Ovary (tissue), 9 donors: Measurements from ENCODE around the gene PLXNB1. TPM values are rescaled to one million over a fixed set of nuclear protein-coding genes. Genes with fewer than 3 reads are reported as not detected.
A peak's percentile ranks its signal among the peaks of the same experiment; 100 is the strongest.

Source experiments
- DNase-seq, 5 donors: peaks; one replicate each; pipeline ENCODE4 v3.0.0-alpha.2; 2019 to 2020
- H3K27ac ChIP-seq, 2 donors: fragments of 200-600 bp; one replicate each; pipeline versions ENCODE4 v1.5.1 to v1.8.0; 2019 to 2022
- H3K27me3 ChIP-seq: fragments of 200-600 bp; one replicate; pipeline ENCODE4 v1.8.0; 2022
- H3K36me3 ChIP-seq: fragments of 200-600 bp; sonication (generic); one replicate; pipeline ENCODE4 v1.5.1; 2019
- H3K4me1 ChIP-seq: one replicate; pipeline ENCODE4 v1.8.1; 2013; ENCODE audit warnings: mild to moderate bottlenecking, moderate library complexity; ENCODE audit not compliant: insufficient read depth
- H3K4me3 ChIP-seq: fragments of 200-600 bp; sonication (generic); one replicate; pipeline ENCODE4 v1.5.1; 2017
- H3K9me3 ChIP-seq, 2 donors: fragments of 200-600 bp in 1 of 2; sonication (generic) in 1 of 2; one replicate each; pipeline versions ENCODE4 v1.5.1 to v1.8.1; 2013 to 2019; ENCODE audit warnings: mild to moderate bottlenecking in 1 of 2, moderate library complexity in 1 of 2
- EP300 ChIP-seq: sonication (generic); formaldehyde crosslinking; IDR thresholded peaks from one replicate; pipeline ENCODE4 v1.6.1; 2017; ENCODE audit warnings: antibody characterized with exemption
- POLR2A ChIP-seq: fragments of 450-650 bp; IDR thresholded peaks from one replicate; pipeline ENCODE4 v1.6.1; 2017; ENCODE audit warnings: antibody characterized with exemption, mild to moderate bottlenecking, moderate library complexity
- WGBS, 3 donors: extraction: QIAGEN DNeasy Blood & Tissue Kit in 1 of 3; methylation state at CpG; one replicate each; pipeline versions ENCODE4 v1.1.5 to v1.1.7; 2013 to 2017; 5-methylcytosine and 5-hydroxymethylcytosine counted together
- intact Hi-C, 4 donors: fragments of 100-400 bp; cut with DNase I; formaldehyde crosslinking; loops; one replicate each; pipeline versions ENCODE4 v1.11.0 to v1.15.1; 2022 to 2023
- polyA plus RNA-seq, 2 donors: library from polyadenylated mRNA; stranded (reverse); fragments of 200-250 nt in 1 of 2; fragments of 350-450 nt in 1 of 2; fragmentation: Illumina TruSeq in 1 of 2; extraction: RNeasy Lipid Tissue Mini Kit (QIAGEN cat#74804) in 1 of 2; gene quantifications; one replicate each; pipeline ENCODE4 v1.2.3, GENCODE V29; 2013 to 2014
- total RNA-seq, 7 donors: library from RNA; depleted of rRNA in 2 of 7; stranded (reverse); fragments of >200 nt in 2 of 7; fragmentation: NEBNext Ultra II Directional in 3 of 7; extraction: Animal tissue kit (Norgen Biotek cat#: 25700) in 3 of 7; gene quantifications; one replicate each; pipeline versions ENCODE4 v1.1.0 to v1.2.4, GENCODE V29; 2016 to 2023
- TF ChIP-seq, protein P1 (sequence below), 3 donors: fragments of 450-650 bp in 2 of 3; fragments of 200-600 bp in 1 of 3; IDR thresholded peaks; one replicate each; pipeline versions ENCODE4 v1.5.1 to v1.8.0; 2016 to 2022; ENCODE audit warnings: antibody characterized with exemption in 3 of 3, mild to moderate bottlenecking in 1 of 3
- donor health status: DM: no; HTN: no; CAD: no; lungs with moderate emphysema.
- donor health status: DM: no; HTN: no; CAD: no.
- donor health status: Bipolar disorder and iron deficiency.
- donor health status: DM: yes; HTN: yes; CAD: no.
- donor health status: DM: no; HTN: no; CAD: no.
- donor health status: DM: yes; HTN: yes; CAD: no.

The PLXNB1 gene
- total and polyA plus RNA-seq, 9 donors: 11.2 to 166 (median 83.7) TPM

DNA sequence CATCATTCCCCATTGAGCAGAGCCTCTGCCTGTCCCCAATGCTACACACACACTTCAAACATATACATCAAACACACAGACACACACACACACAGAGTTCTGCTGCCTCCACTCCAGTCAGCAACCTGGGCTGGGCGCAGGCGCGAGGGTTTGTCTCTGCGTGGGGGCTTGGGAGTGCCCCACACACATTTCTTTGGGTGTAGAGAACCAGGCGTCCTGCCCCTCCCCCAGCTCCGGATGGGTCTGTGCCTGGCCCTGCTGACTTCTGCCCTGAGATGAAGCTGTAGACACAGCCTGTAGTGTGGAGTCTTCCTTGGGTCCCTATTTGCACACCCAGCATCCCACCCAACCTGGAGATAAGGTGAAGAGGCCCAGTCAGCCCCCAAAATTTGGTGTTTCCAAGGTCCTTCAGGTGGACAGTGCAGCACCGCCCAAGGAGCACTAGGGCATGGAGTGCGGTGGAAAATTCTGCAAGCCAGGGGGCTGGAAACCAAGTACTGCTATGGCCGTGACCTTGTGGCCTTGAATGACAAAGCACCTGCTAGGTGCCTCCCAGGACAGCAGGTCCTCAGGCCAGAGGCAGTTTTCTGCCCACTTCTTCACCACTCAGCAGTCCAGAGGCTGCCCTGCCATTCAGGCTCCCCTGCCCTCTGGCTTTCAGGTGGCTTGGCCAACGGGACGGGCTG is 31.0 kb downstream of the PLXNB1 start:
- no peaks in the 10 kb centered on the region for H3K9me3 ChIP-seq
- H3K4me1 ChIP-seq: peaks cover 2% of the 10 kb centered on the region
- TF ChIP-seq, protein P1, sequence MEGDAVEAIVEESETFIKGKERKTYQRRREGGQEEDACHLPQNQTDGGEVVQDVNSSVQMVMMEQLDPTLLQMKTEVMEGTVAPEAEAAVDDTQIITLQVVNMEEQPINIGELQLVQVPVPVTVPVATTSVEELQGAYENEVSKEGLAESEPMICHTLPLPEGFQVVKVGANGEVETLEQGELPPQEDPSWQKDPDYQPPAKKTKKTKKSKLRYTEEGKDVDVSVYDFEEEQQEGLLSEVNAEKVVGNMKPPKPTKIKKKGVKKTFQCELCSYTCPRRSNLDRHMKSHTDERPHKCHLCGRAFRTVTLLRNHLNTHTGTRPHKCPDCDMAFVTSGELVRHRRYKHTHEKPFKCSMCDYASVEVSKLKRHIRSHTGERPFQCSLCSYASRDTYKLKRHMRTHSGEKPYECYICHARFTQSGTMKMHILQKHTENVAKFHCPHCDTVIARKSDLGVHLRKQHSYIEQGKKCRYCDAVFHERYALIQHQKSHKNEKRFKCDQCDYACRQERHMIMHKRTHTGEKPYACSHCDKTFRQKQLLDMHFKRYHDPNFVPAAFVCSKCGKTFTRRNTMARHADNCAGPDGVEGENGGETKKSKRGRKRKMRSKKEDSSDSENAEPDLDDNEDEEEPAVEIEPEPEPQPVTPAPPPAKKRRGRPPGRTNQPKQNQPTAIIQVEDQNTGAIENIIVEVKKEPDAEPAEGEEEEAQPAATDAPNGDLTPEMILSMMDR (IDR thresholded peaks at IDR 0.05): no peak
- no peak for TF ChIP-seq POLR2A
- TF ChIP-seq EP300: no peak
- no peaks in the 10 kb centered on the region for H3K36me3 ChIP-seq
- intact Hi-C loops: loop anchor here in 1 of 4 donors (10.0 kb wide), 1 partner anchor 156 kb away; the partner anchor contains the start of gene PFKFB4
- H3K4me3 ChIP-seq: no peak overlapping the region
- no peaks in the 10 kb centered on the region for H3K27me3 ChIP-seq
- H3K27ac ChIP-seq: no peak overlapping the region
- DNase-seq: peak in 3 of 5 donors; percentile 9 to 43 (median 24)
- WGBS, 3 donors: 25 to 42% (median 27%) methylated on average over 11 of the region's 11 CpGs

DNA sequence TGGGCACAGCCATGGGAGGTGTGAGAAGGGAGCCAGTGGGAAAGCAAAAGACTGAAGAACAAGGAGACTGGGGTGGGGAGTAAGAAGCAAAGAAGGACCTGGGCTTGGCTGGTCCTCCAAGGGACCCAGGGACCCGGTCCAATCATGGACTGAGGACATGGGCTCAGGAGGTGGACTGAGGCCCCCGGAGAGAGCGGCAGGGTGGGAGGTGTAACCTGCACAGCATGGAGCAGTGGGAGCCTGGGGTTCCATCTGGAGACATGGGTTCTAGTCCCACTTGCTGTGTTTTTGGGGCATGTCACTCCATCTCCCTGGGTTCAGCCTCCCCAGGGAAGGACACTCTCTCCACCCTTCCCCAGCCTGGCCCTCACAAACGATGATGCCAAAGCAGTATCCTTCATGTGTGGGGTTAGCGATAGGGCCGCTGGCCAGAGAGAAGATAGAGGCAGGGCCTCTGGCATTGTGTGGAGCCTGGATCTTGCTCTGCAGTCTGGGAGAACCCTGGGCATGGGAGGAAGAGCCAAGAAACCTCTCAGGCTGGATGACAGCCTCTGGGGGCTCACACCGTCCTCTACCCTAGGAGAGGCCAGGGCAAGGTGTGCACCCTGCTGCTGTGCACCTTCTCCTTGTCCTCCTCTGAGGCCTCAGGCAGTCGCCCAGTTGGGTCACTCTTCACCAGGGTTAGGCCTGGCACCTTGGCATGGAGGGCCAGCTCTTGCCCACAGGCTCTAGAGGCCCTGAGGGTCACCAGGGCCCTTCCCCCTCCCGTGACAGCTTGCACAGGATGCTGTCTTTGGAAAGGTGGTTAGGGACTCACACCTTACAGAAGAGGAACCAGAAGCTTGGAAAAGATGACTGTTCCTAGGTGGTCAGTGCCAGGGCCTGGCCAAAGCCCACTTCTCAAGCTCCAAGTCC is 31.9 kb downstream of the PLXNB1 start:
- Histone ChIP-seq H3K4me3 (no peak overlapping the region), H3K27me3 (no peaks in the 10 kb centered on the region), H3K27ac (no peak overlapping the region), H3K4me1 (peaks cover 2% of the 10 kb centered on the region), H3K9me3 (no peaks in the 10 kb centered on the region), H3K36me3 (no peaks in the 10 kb centered on the region)
- 62 to 68% (median 65%) methylated on average over 9 of the region's 9 CpGs for WGBS, 3 donors
- peak in 3 of 5 donors; percentile 8 to 14 (median 14) for DNase-seq
- intact Hi-C loops: loop anchor here in 1 of 4 donors (10.0 kb wide), 1 partner anchor 157 kb away; the partner anchor contains the start of gene PFKFB4
- TF ChIP-seq EP300 (no peak), POLR2A (no peak)
- TF ChIP-seq, protein P1 (IDR thresholded peaks at IDR 0.05): no peak

DNA sequence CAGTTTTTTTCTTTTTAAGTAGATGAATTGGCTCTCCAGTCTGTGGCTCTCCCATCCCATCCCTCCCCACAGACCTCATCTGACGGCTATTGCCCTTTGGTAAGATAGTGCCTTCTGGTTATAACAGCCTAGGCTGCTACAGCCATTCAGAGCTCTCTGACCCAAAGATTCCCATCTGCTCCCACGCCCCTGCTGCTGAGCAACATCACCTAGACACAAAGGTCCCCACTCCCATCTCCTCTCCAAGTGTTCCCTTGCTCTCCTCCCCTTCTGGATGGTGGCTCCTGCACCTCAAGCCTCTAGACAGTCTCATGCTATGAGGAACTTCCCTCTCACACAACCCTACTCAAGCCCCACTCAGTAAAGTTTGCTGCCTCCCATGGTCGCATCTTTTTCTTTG is 34.2 kb downstream of the PLXNB1 start:
- H3K4me3 ChIP-seq: no peak overlapping the region
- no peaks in the 10 kb centered on the region for H3K27me3 ChIP-seq
- intact Hi-C loops: loop anchor here in 1 of 4 donors (10.0 kb wide), 1 partner anchor 159 kb away; the partner anchor contains the start of gene PFKFB4
- no peaks in the 10 kb centered on the region for H3K4me1 ChIP-seq
- H3K9me3 ChIP-seq: no peaks in the 10 kb centered on the region
- 62 to 73% (median 63%) methylated on average over 3 of the region's 3 CpGs for WGBS, 3 donors
- TF ChIP-seq POLR2A (no peak), EP300 (no peak)
- TF ChIP-seq, protein P1 (IDR thresholded peaks at IDR 0.05): no peak
- no peak overlapping the region for H3K27ac ChIP-seq
- no peaks in the 10 kb centered on the region for H3K36me3 ChIP-seq
- no peak for DNase-seq

DNA sequence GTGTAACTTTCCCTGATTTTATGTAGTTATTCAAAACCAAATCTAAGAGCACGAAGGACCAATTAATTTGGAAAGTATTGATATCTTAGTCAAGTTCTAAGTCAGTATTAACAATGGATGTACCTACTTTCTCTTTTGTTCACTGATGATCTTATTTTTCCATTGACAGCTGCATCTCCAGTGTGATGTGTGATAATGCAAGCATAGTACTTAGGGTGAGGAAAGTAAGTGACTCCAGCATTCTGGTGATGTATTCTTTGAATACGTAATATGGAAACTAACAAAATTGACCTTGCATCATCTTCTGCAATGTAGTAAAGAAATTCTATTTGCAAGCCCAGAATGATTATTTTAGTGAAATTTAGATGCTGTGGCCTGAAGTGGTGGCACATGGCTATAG is 35.5 kb downstream of the PLXNB1 start:
- intact Hi-C loops: loop anchor here in 1 of 4 donors (10.0 kb wide), 1 partner anchor 160 kb away; the partner anchor contains the start of gene PFKFB4

More for the DNA sequence above, 35.5 kb downstream of the PLXNB1 start:
- H3K27me3 ChIP-seq: no peaks in the 10 kb centered on the region
- 87 to 90% (median 87%) methylated on average over 2 of the region's 2 CpGs for WGBS, 3 donors
- TF ChIP-seq, protein P1 (IDR thresholded peaks at IDR 0.05): no peak
- no peak for TF ChIP-seq POLR2A
- TF ChIP-seq EP300: no peak
- no peaks in the 10 kb centered on the region for H3K4me1 ChIP-seq
- H3K9me3 ChIP-seq: no peaks in the 10 kb centered on the region
- DNase-seq: no peak
- no peak overlapping the region for H3K27ac ChIP-seq
- no peaks in the 10 kb centered on the region for H3K36me3 ChIP-seq
- no peak overlapping the region for H3K4me3 ChIP-seq
